Tibial nerve (tissue), 4 donors: ENCODE data around the gene CEP63. TPM values are rescaled to one million over a fixed set of nuclear protein-coding genes. Genes with fewer than 3 reads are reported as not detected.

ENCODE experiments used
- DNase-seq, 2 donors: peaks; one replicate each; pipeline ENCODE4 v3.0.0-alpha.2; 2019; ENCODE audit warnings: low spot score in 2 of 2
- H3K27ac ChIP-seq, 4 donors: fragments of 200-600 bp; sonication (generic) in 3 of 4; one replicate each; pipeline ENCODE4 v1.5.1; 2017 to 2019; ENCODE audit warnings: mild to moderate bottlenecking in 1 of 4
- H3K27me3 ChIP-seq, 2 donors: fragments of 200-600 bp; sonication (generic) in 1 of 2; one replicate each; pipeline versions ENCODE4 v1.5.1 to v1.6.0; 2017 to 2019
- H3K36me3 ChIP-seq, 3 donors: fragments of 200-600 bp; sonication (generic); one replicate each; pipeline ENCODE4 v1.5.1; 2018 to 2019
- H3K4me1 ChIP-seq, 4 donors: fragments of 200-600 bp; sonication (generic) in 3 of 4; one replicate each; pipeline ENCODE4 v1.5.1; 2017 to 2019
- H3K4me3 ChIP-seq, 4 donors: fragments of 200-600 bp; sonication (generic) in 3 of 4; one replicate each; pipeline ENCODE4 v1.5.1; 2017 to 2019; ENCODE audit warnings: mild to moderate bottlenecking in 1 of 4, moderate library complexity in 1 of 4
- H3K9me3 ChIP-seq, 4 donors: fragments of 200-600 bp; sonication (generic) in 3 of 4; one replicate each; pipeline ENCODE4 v1.5.1; 2017 to 2019
- EP300 ChIP-seq, 2 donors: sonication (generic); formaldehyde crosslinking; IDR thresholded peaks; one replicate each; pipeline ENCODE4 v1.6.1; 2017; ENCODE audit warnings: antibody characterized with exemption in 2 of 2, mild to moderate bottlenecking in 1 of 2
- POLR2A ChIP-seq, 2 donors: fragments of 450-650 bp; IDR thresholded peaks; one replicate each; pipeline ENCODE4 v1.6.1; 2017; ENCODE audit warnings: antibody characterized with exemption in 2 of 2, mild to moderate bottlenecking in 2 of 2, moderate library complexity in 2 of 2
- WGBS, 2 donors: methylation state at CpG; one replicate each; pipeline ENCODE4 v1.1.5; 2018; 5-methylcytosine and 5-hydroxymethylcytosine counted together
- total RNA-seq, 4 donors: library from RNA; depleted of rRNA; stranded (reverse); fragments of >200 nt; gene quantifications; one replicate each; pipeline ENCODE4 v1.1.0, GENCODE V29; 2016
- TF ChIP-seq, protein P1 (sequence below), 5 experiments: fragments of 200-600 bp in 3 of 5; fragments of 450-650 bp in 2 of 5; sonication (generic) in 3 of 5; IDR thresholded peaks; one replicate each; pipeline ENCODE4 v1.5.1; 2016 to 2019; ENCODE audit warnings: antibody characterized with exemption in 5 of 5, mild to moderate bottlenecking in 3 of 5, moderate library complexity in 2 of 5

Gene CEP63
- total RNA-seq = 10 to 100 TPM; 21.4 to 32.7 (median 27.8) TPM

DNA sequence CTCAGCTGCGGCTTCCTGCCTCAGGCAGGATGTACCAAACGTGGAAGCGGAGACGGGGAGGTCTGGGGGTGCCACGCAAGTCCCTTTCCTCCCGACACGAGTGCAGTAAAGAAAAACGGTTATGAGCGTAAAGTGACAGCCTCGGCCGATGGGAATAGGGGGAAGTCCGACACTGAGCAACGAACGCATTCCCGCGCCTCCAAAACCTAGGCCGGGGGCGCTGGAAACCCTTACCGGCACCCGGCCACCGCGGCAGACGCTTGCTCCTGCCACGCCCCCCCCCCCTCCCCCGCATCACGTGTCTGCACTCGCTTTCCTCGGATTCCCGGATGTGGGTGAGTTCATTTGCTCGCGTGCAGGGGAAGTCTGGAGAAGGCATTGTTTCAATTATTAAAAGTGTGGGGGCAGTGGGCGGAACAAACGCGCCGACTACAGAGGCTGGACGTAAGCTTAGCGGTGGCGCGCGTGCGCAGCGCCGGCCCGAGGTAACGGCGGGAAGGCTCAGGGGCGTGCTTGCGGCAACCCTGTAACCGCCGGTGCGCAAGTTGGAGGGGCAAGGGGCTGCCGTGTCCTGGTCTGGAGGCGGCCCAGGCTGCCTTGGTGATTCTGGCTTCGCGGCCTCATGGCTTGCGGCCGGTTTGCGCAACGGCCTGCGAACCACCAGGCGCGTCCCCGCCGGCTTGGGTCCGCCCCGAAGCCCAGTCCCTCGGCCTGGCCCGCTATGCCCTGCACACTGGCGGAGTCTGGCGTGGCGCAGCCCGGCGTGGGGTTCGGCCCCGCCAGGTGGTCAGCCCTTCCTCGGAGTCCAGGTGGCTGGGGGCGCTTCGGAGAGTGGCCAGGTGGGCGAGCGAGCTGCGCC, at the start of gene CEP63, which contains the start of gene ANAPC13:
Gene CEP63, plus strand, starts transcription at position 340 of the 859 bp plus-strand sequence. CDS start 9,264 bp downstream, outside the sequence.
Gene ANAPC13, minus strand, starts transcription at position 268 of the 859 bp plus-strand sequence. CDS start 3,081 bp downstream, outside the sequence.
- Histone ChIP-seq H3K27me3 (no peaks in the 10 kb centered on the region), H3K9me3 (no peaks in the 10 kb centered on the region), H3K27ac (peak within 1 kb of the TSS; percentile 94 to 99 (median 96)), H3K4me3 (peak within 1 kb of the TSS; percentile 79 to 98 (median 90)), H3K4me1 (peaks cover 0 to 53% (median 24%) of the 10 kb centered on the region in 4 donors), H3K36me3 (peaks cover 0 to 17% (median 9%) of the 10 kb centered on the region in 3 donors)
- peak; percentile 88 to 95 for DNase-seq
- WGBS, 2 donors = 0 to 1% methylated on average over 51 to 66 of the region's 81 CpGs
- TF ChIP-seq, protein P1, sequence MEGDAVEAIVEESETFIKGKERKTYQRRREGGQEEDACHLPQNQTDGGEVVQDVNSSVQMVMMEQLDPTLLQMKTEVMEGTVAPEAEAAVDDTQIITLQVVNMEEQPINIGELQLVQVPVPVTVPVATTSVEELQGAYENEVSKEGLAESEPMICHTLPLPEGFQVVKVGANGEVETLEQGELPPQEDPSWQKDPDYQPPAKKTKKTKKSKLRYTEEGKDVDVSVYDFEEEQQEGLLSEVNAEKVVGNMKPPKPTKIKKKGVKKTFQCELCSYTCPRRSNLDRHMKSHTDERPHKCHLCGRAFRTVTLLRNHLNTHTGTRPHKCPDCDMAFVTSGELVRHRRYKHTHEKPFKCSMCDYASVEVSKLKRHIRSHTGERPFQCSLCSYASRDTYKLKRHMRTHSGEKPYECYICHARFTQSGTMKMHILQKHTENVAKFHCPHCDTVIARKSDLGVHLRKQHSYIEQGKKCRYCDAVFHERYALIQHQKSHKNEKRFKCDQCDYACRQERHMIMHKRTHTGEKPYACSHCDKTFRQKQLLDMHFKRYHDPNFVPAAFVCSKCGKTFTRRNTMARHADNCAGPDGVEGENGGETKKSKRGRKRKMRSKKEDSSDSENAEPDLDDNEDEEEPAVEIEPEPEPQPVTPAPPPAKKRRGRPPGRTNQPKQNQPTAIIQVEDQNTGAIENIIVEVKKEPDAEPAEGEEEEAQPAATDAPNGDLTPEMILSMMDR (IDR thresholded peaks at IDR 0.05) = peak in 2 of 5 experiments; percentile 32 to 39
- TF ChIP-seq EP300 (IDR thresholded peaks at IDR 0.05) (peak; percentile 8 to 88), POLR2A (IDR thresholded peaks at IDR 0.05) (peak in 1 of 2 donors; percentile 72)

- Histone ChIP-seq H3K4me1 (no peaks in the 10 kb centered on the region), H3K27ac (no peak overlapping the region), H3K4me3 (no peak overlapping the region), H3K36me3 (no peaks in the 10 kb centered on the region), H3K9me3 (no peaks in the 10 kb centered on the region), H3K27me3 (no peaks in the 10 kb centered on the region)
- no peak for DNase-seq
- TF ChIP-seq EP300 (IDR thresholded peaks at IDR 0.05) = no peak
- no peak for TF ChIP-seq POLR2A (IDR thresholded peaks at IDR 0.05)
- TF ChIP-seq, protein P1 (IDR thresholded peaks at IDR 0.05) = no peak
- 57 to 67% methylated on average over 3 of the region's 3 CpGs for WGBS, 2 donors
Measured at GRCh38 chr3:134437211-134437752, 48.6 kb upstream of the CEP63 start.

- Histone ChIP-seq H3K4me3 (no peak overlapping the region), H3K36me3 (no peaks in the 10 kb centered on the region), H3K27ac (no peak overlapping the region), H3K4me1 (peaks cover 0 to 12% (median 2%) of the 10 kb centered on the region in 4 donors), H3K27me3 (no peaks in the 10 kb centered on the region), H3K9me3 (peaks cover 0 to 9% (median 0%) of the 10 kb centered on the region in 4 donors)
- TF ChIP-seq, protein P1 (IDR thresholded peaks at IDR 0.05) = no peak
- no peak for TF ChIP-seq POLR2A (IDR thresholded peaks at IDR 0.05)
- no peak for TF ChIP-seq EP300 (IDR thresholded peaks at IDR 0.05)
- WGBS, 2 donors = 96 to 100% methylated on average over 1 of the region's 1 CpG
- no peak for DNase-seq
Measured at GRCh38 chr3:134441321-134441720, 44.5 kb upstream of the CEP63 start.

- Histone ChIP-seq H3K36me3 (no peaks in the 10 kb centered on the region), H3K4me1 (peaks cover 0 to 17% (median 2%) of the 10 kb centered on the region in 4 donors), H3K9me3 (peaks cover 0 to 9% (median 0%) of the 10 kb centered on the region in 4 donors), H3K4me3 (no peak overlapping the region), H3K27ac (no peak overlapping the region), H3K27me3 (no peaks in the 10 kb centered on the region)
- WGBS, 2 donors = 73% methylated on average over 2 of the region's 2 CpGs
- no peak for TF ChIP-seq EP300 (IDR thresholded peaks at IDR 0.05)
- TF ChIP-seq POLR2A (IDR thresholded peaks at IDR 0.05) = no peak
- TF ChIP-seq, protein P1 (IDR thresholded peaks at IDR 0.05) = no peak
- no peak for DNase-seq
Measured at GRCh38 chr3:134441821-134442220, 44.0 kb upstream of the CEP63 start.
